Ishikawa (cell line): ENCODE data around the gene THRB.

Experiments used
- CEBPB ChIP-seq: IDR thresholded peaks from 2 replicates; pipeline ENCODE4 v1.6.1; 2012
- CREB1 ChIP-seq: IDR thresholded peaks from 2 replicates; pipeline ENCODE4 v1.6.1; 2012; ENCODE audit warnings: low read depth
- EGR1 ChIP-seq: IDR thresholded peaks from 2 replicates; pipeline ENCODE4 v1.6.1; 2012
- EP300 ChIP-seq: IDR thresholded peaks from 2 replicates; pipeline ENCODE4 v1.6.1; 2012; ENCODE audit warnings: borderline replicate concordance
- FOXM1 ChIP-seq: IDR thresholded peaks from 2 replicates; pipeline ENCODE4 v1.6.1; 2012; ENCODE audit warnings: low read depth, borderline replicate concordance
- NFIC ChIP-seq: IDR thresholded peaks from 2 replicates; pipeline ENCODE4 v1.6.1; 2012
- RAD21 ChIP-seq: IDR thresholded peaks from 2 replicates; pipeline ENCODE4 v1.6.1; 2012; ENCODE audit warnings: low read depth
- TAF1 ChIP-seq: IDR thresholded peaks from 2 replicates; pipeline ENCODE4 v1.6.1; 2012; ENCODE audit warnings: low read depth, mild to moderate bottlenecking
- TCF12 ChIP-seq: IDR thresholded peaks from 2 replicates; pipeline ENCODE4 v1.6.1; 2012; ENCODE audit warnings: low read depth
- TEAD4 ChIP-seq: IDR thresholded peaks from 2 replicates; pipeline ENCODE4 v1.6.1; 2012
- YY1 ChIP-seq: IDR thresholded peaks from 2 replicates; pipeline ENCODE4 v1.6.1; 2012; ENCODE audit warnings: low read depth
- ZBTB7A ChIP-seq: IDR thresholded peaks from 2 replicates; pipeline ENCODE4 v1.6.1; 2012; ENCODE audit warnings: low read depth
- TF ChIP-seq, protein P1 (sequence below): IDR thresholded peaks from 2 replicates; pipeline ENCODE4 v1.6.1; 2012
- TF ChIP-seq, protein P2 (sequence below): IDR thresholded peaks from 2 replicates; pipeline ENCODE4 v1.6.1; 2012
- TF ChIP-seq, protein P3 (sequence below): IDR thresholded peaks from 2 replicates; pipeline ENCODE4 v1.6.1; 2012; ENCODE audit warnings: low read depth, mild to moderate bottlenecking

THRB gene

DNA sequence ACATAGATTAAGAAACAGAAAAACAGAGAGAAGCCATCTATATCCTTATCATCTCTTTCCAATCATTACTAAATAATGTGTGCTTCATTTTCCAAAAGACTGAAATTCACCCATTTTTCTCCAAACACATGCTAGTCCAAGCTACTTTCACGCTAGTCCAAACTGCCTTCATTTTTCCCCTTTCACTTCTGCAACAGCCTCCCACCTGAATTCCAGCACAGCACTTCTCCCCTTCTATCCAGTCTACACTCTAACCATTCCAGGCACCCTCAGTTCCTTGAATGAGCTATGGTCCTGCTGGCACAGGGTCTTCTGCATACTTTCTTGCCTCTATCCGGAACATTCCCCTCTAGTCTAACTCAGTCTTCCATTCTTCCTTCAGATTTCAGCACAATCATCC lies 112.0 kb downstream of the THRB start:
- no peak for TF ChIP-seq CREB1
- TF ChIP-seq YY1: no peak
- TF ChIP-seq FOXM1: no peak
- TF ChIP-seq, protein P1, sequence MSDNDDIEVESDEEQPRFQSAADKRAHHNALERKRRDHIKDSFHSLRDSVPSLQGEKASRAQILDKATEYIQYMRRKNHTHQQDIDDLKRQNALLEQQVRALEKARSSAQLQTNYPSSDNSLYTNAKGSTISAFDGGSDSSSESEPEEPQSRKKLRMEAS: no peak
- no peak for TF ChIP-seq EGR1
- TF ChIP-seq ZBTB7A: no peak
- no peak for TF ChIP-seq TCF12
- TF ChIP-seq CEBPB: no peak
- TF ChIP-seq, protein P2, sequence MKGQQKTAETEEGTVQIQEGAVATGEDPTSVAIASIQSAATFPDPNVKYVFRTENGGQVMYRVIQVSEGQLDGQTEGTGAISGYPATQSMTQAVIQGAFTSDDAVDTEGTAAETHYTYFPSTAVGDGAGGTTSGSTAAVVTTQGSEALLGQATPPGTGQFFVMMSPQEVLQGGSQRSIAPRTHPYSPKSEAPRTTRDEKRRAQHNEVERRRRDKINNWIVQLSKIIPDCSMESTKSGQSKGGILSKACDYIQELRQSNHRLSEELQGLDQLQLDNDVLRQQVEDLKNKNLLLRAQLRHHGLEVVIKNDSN: no peak
- TF ChIP-seq NFIC: no peak
- TF ChIP-seq, protein P3, sequence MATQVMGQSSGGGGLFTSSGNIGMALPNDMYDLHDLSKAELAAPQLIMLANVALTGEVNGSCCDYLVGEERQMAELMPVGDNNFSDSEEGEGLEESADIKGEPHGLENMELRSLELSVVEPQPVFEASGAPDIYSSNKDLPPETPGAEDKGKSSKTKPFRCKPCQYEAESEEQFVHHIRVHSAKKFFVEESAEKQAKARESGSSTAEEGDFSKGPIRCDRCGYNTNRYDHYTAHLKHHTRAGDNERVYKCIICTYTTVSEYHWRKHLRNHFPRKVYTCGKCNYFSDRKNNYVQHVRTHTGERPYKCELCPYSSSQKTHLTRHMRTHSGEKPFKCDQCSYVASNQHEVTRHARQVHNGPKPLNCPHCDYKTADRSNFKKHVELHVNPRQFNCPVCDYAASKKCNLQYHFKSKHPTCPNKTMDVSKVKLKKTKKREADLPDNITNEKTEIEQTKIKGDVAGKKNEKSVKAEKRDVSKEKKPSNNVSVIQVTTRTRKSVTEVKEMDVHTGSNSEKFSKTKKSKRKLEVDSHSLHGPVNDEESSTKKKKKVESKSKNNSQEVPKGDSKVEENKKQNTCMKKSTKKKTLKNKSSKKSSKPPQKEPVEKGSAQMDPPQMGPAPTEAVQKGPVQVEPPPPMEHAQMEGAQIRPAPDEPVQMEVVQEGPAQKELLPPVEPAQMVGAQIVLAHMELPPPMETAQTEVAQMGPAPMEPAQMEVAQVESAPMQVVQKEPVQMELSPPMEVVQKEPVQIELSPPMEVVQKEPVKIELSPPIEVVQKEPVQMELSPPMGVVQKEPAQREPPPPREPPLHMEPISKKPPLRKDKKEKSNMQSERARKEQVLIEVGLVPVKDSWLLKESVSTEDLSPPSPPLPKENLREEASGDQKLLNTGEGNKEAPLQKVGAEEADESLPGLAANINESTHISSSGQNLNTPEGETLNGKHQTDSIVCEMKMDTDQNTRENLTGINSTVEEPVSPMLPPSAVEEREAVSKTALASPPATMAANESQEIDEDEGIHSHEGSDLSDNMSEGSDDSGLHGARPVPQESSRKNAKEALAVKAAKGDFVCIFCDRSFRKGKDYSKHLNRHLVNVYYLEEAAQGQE: no peak
- TF ChIP-seq RAD21: no peak
- TF ChIP-seq TEAD4: no peak
- no peak for TF ChIP-seq EP300

DNA sequence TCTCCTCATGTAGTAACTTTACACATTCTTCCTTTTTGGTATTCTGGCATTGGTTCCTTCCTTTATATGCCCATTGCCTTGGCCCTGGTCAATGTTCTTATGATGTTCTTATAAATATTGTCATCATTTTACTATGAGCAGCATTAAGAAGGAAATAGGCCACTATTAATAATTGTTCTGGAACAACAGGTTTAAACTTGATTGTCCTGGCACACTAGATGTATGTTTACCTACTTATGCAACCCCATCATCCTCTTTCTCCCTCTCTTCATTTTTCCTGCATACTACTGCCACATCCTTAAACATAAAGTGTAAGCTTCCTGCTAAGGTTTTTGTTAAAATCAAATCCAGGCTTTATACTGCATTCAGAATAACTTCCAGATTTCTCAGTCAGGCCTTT lies 114.7 kb downstream of the THRB start:
- TF ChIP-seq TAF1: no peak
- TF ChIP-seq, protein P1: no peak
- no peak for TF ChIP-seq TCF12
- TF ChIP-seq RAD21: no peak
- no peak for TF ChIP-seq FOXM1
- TF ChIP-seq YY1: no peak
- TF ChIP-seq, protein P2: no peak
- TF ChIP-seq, protein P3: no peak

DNA sequence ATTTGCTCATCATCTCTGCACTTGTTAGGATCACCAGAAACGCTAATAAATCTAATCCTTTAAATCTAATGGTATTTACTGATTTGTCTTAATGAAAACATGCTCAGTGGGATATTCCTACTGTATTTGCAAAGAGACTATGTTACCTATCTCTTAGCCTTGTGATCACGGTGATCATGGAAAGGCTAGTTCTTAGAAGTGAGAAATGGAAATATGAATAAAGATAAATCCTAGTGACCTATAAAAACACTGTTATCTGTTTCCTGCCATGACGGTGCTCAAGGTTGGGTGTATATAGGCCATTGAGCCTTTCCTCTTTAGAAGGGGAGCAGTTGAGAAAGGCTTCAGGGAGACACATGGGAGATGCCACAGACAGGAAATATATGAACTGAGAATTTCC lies 116.3 kb downstream of the THRB start:
- TF ChIP-seq CEBPB (no peak), FOXM1 (no peak), EP300 (no peak), TAF1 (no peak), TEAD4 (no peak), TCF12 (no peak), EGR1 (no peak), YY1 (no peak)
- TF ChIP-seq, protein P1: no peak
- TF ChIP-seq, protein P3: no peak
- TF ChIP-seq, protein P2: no peak

DNA sequence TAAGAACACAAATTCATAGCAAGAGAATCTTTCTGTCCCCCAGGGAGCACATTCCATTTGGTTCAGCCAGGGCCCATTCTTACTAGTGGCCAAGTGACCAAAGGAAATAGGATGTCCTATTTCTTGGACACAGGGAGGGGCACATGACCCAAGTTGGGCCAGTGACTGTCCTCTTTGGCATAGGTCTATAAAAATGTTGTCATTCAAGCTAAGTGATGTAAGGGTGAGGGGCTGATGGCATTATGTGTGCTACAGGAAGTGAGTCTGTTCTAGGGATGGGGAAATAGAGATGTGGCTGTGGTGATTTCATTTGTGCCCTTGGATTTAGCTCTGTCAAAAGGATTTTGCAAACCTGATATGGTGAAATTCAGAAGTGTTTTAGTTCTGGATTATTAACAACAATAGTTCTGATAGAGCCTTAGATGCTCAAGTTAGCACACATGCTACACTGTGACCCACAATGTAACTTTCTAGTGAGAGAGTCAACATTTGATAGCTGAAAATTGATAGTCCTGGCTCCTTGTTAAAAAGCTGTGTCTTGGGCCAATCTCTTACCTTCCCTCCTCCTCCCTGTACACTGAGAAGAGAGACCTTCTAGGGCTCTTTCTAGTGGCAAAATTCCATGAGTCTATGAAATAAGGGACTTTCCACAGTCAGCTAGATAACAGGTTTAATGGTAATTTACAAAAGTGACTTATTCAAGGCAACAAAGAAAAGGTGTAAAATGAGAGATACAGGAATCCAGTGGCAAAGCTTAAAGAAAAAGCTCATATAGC lies 117.2 kb downstream of the THRB start:
- TF ChIP-seq RAD21 (no peak), TCF12 (no peak), EP300 (no peak), CEBPB (no peak), ZBTB7A (no peak), NFIC (no peak), TAF1 (no peak), EGR1 (no peak), YY1 (no peak), FOXM1 (no peak)
- TF ChIP-seq, protein P3: no peak
- TF ChIP-seq, protein P2: no peak
